HT1080 (cell line): ENCODE measurements around the gene TRAPPC8. TPM values are rescaled to one million over a fixed set of nuclear protein-coding genes. Genes with fewer than 3 reads are reported as not detected.

Experiments
- DNase-seq: peaks from one replicate; pipeline ENCODE4 v3.0.0-alpha.2; 2015; ENCODE audit warnings: low read depth
- small RNA-seq: library from RNA; depleted of rRNA; stranded (forward); fragments of <200 nt; gene quantifications from one replicate; pipeline ENCODE3, GENCODE V24; 2014
- total RNA-seq: library from RNA; depleted of rRNA; stranded (reverse); fragments of >200 nt; shearing (Covaris generic); gene quantifications from 2 replicates; pipeline ENCODE4 v1.2.3, GENCODE V29; 2014; rRNA removed

Gene TRAPPC8
- total RNA-seq, 1 experiment from 2014 or later = 35.2 TPM

DNA sequence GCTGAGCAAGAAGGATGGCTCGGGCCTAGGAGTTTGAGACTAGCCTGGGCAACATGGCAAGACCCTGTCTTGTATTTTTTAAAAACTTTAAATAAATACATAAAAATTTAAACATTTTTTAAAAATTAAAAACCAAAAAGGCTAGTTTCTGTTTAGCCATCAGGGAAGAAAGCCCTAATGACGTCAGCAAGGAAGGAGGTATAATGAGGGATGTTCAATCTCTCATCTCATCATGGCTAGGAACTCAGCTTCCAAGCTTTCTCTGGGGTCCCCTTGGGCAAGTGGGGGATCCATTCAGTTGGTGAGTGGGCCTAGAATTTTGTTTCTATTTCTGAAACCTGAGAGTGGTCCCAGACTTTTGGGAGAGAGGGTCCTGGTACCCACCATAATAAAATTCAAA, 147.2 kb downstream of the TRAPPC8 start:
- no peak for DNase-seq

GRCh38 chr18:31793531-31793930, 149.4 kb downstream of the TRAPPC8 start:
- DNase-seq = no peak

- DNase-seq = no peak
Observed at GRCh38 chr18:31792580-31792911, 150.4 kb downstream of the TRAPPC8 start.

DNA sequence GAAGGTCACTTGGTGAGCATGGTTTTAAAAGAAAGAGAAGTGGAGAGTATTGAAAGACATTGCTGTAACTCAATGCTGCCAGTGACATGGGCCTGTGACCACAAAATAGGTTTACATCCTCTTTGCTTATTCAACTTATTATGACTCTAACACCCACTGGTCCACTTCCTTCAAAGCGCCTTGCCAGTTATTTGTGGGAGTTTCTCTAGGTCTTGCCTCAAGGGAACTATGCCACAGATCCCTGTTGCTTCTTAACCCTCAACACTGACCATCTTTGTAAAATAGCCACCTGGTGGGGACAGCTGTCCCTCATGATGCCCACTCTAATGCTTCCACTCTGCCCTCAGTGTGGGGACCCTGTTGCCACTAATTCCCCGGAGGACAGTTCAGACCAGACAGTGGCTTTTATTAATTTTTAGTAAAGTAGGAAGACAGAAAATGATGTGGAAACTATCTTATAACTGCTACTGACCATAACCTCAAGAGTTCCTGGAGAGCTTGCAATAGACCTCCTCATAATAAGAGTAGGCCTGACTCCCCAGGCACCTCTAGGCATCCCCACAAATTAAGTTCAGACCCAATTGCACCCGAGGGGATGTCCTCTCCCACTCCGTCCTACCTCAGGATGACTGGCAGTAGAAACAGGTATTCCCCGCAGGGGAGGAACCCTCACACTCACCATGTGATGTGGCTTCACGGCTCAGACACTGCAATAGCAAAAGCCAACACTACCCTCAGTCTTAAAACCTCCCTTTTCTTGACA, 150.9 kb downstream of the TRAPPC8 start:
- DNase-seq = no peak

DNA sequence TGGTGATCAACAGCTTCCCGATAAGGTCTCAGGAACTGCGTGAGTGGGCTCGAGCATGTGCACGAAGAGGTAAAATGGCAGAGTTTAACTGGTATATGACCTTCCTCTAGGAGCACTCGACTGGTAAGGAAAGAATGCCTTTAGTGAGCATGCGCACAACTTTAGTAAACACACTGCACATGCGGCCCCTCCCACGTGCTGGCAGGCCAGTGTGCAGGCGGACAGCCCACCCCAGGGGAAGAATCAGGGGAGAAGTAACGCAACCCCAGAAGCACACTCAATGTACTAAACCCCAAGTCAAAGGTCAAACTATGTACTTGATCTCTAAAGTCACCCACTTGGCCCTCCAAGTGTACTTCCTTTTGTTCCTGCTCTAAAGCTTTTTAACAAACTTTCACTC, 153.5 kb downstream of the TRAPPC8 start:
- no peak for DNase-seq

DNA sequence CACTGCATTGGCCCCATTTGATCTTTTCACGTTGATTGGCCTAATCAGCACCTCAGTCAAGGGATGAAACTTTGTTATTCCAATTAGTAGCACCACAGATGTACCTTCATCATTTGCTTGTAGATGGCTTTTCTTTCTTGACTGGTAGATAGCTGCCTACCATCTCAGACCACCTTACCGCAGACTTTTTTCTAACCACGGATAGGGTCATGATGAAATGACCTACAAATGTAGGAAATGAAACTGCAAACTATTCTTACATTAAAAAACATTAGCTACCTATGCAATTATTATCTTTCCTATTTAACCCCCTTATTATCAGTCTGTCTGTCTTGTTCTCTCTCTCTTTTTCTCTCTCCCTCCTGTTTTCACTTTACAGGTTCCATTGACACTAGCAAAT, 159.9 kb downstream of the TRAPPC8 start:
- no peak for DNase-seq

Small RNA genes within 50 kb of the gene (small RNA-seq; reads per million reads assigned to genes)
- not detected for gene RNU6-1050P

Other genes with a start within 250 kb of the TRAPPC8 start
- not detected in 2 replicates for gene SLC25A52, start 182.2 kb downstream of the TRAPPC8 start, total RNA-seq
- gene RNF125, start 75.7 kb upstream of the TRAPPC8 start, total RNA-seq = 2.1 and 2.3 TPM in 2 replicates
- gene RNF138, start 148.7 kb upstream of the TRAPPC8 start, total RNA-seq = 52.9 and 66.3 TPM in 2 replicates
- gene MEP1B, start 246.9 kb upstream of the TRAPPC8 start, total RNA-seq = not detected in 2 replicates